D721Med (cell line): ENCODE measurements around the gene TCF4.

Source experiments
- DNase-seq: peaks from one replicate; pipeline ENCODE4 v3.0.0; 2011; ENCODE audit warnings: low spot score; ENCODE audit not compliant: insufficient read length
- FAIRE-seq: peaks from 2 replicates; lab custom pipeline; 2011; peaks lifted over from hg19 to GRCh38; lab: Jason Lieb, UNC
- CTCF ChIP-seq: IDR thresholded peaks from 2 replicates; pipeline ENCODE4 v1.5.1; 2012; ENCODE audit warnings: mild to moderate bottlenecking, control low read depth; ENCODE audit not compliant: insufficient read depth; ENCODE audit errors: missing control alignments

Gene TCF4

GRCh38 chr18:55517055-55517454 lies 70.9 kb downstream of the TCF4 start:
- FAIRE-seq (no peak), DNase-seq (no peak)
- no peak for TF ChIP-seq CTCF

DNA sequence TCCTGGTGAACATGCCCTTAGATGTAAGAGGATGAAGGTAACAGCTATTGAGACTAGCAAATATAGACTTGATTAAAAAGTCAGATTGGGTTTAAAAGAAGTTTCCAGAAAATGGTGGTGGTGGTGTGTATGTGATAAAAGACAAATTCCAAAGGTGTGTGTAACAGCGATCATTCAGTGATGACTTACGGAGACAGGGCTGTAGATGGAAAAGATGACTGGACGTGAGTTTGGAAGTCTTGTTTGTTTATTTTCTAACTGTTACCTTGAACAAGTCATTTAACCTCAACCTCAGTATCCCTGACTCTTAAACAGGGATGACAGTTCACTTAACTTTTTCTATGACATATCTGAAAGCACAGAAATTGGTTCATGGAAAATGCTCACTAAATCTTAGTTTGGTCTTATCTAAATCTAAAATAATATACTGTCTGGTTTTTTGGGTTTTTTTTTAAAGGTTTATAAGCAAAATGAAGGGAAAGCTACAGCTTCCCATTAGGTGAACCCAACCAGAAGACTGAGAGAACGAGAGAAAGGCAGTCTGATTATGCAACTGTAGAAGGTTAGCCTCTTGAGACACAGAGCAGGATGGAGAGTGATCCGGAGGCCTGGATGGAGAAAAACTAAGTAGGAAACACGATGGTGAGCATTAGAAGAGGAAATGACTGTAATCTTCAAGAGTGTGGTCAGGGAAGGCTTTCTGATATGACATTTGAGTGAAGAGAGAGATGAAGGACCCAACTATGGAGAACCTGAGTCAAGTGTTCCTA lies 71.9 kb downstream of the TCF4 start:
- DNase-seq (no peak), FAIRE-seq (no peak)
- no peak for TF ChIP-seq CTCF

DNA sequence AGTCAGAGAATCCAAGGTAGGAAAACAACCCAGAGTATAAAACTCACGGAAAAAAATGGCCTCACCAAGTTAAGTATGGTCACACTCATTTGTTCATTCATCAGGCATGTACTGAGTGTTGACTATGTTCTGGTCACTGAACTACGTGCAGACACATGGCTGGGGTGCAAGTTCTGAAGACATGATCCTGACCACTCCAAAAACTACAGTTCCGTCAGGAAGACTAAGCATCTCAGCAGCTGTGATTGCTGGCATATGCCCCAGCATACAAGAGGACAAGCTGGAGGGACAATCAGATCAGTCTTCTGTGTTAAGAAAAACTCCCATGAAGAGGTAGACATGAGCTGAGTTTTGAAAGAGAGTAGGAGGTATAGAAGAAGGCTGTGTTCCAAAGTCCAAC lies 72.8 kb downstream of the TCF4 start:
- no peak for TF ChIP-seq CTCF
- FAIRE-seq (no peak), DNase-seq (no peak)

DNA sequence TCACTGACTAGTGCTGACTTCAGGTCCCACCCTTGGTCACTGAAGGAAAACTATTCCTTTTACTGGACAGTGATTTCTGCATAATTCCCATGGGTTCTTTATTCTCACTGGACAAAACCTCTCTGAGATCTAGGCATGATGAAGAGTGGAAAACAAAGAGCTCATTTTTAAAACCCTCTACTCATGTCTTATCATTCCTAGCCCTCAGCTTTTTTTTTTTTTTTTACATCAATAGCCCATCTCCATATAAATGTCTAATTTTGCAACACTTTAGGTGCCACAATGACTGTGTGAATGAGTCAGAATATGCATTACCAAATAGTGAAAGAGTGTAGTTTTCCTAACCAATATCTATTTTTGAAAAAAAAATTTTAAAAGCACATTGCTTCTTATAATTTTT lies 74.8 kb downstream of the TCF4 start:
- FAIRE-seq, result no peak
- no peak for DNase-seq
- no peak for TF ChIP-seq CTCF

DNA sequence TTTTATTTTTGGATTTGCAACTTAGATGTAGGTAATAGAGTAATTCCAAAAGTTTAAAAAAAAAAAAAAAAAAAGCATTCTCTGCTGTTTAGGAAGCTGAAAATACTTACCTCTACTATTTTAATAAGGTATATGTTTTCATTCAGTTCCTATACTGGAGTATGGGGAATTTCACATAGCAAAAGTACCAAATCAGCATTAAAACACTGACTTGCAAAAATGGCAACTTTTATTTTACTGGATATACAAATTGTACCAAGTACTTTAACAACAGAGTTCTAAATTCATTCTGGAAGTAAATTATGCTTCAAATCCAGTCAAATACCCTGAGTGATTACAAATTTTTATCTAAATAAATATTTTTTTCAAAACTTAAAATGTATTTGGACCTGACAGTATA lies 76.7 kb downstream of the TCF4 start:
- TF ChIP-seq CTCF, result no peak
- FAIRE-seq (no peak), DNase-seq (no peak)

DNA sequence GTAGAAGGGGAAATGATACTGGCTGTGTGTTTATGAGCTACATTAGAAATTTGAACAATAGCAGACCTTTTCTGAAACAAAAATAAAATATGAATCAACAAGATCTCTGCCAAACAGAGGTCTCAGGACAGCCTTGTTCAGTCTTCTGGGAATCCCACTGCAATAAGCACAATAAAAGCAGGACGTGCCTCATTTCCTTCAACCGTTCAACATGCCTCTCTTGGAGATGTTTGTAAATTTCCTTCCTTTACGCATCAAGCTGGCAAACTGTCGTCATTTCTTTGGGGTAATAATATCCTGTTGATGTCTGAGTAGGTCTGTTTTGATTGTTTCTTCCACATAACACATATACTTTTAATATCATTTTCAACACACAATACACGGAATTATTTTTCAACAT lies 77.2 kb downstream of the TCF4 start:
- FAIRE-seq, result no peak
- TF ChIP-seq CTCF, result no peak
- no peak for DNase-seq

GRCh38 chr18:55509631-55510324 lies 78.2 kb downstream of the TCF4 start:
- no peak for TF ChIP-seq CTCF
- DNase-seq (no peak), FAIRE-seq (no peak)
